ENCODE results near the gene RASGRP1.

The RASGRP1 gene

DNA sequence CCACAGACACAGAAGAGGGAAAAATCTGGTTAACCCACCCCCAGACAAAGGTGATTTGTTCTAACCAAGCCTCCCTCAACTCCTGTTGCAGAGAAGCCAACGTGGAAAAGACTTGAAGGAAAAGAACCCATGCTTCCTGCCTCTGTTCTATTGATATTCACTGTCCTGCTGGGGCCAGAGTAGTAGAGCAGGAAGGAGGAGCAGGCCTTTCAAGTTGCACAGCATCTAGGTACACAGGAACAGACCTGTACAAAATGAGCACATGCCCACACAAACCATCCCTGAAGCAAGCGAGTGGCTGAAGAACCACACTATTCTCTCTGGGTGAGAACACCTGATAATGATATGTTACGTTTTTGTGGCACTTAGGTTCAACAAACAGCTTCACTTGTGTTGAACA is 29.9 kb downstream of the RASGRP1 start:
- no peak for DNase-seq (ENCODE audit: low read depth)
- no peaks in the 10 kb centered on the region for H3K27me3 ChIP-seq (replicated peaks; ENCODE audit: control insufficient read depth, insufficient read depth, low read length)

GRCh38 chr15:38533926-38534325 is 30.7 kb downstream of the RASGRP1 start:
- Histone ChIP-seq H3K9me3 (ENCODE audit: control insufficient read depth, low read length) (no peaks in the 10 kb centered on the region), H3K4me1 (ENCODE audit: control insufficient read depth, insufficient read depth, low read length) (peaks cover 40% of the 10 kb centered on the region), H3K9ac (ENCODE audit: low read length) (no peak overlapping the region), H3K4me3 (ENCODE audit: low read length) (no peak overlapping the region), H3K27me3 (replicated peaks; ENCODE audit: control insufficient read depth, insufficient read depth, low read length) (no peaks in the 10 kb centered on the region), H3K36me3 (ENCODE audit: control insufficient read depth, insufficient read depth, low read length, severe bottlenecking) (no peaks in the 10 kb centered on the region)
- no peak for DNase-seq (ENCODE audit: low read depth)

More for the DNA sequence above, 29.9 kb downstream of the RASGRP1 start:
- Histone ChIP-seq H3K4me1 (ENCODE audit: control insufficient read depth, insufficient read depth, low read length) (peaks cover 37% of the 10 kb centered on the region), H3K36me3 (ENCODE audit: control insufficient read depth, insufficient read depth, low read length, severe bottlenecking) (no peaks in the 10 kb centered on the region), H3K4me3 (ENCODE audit: low read length) (no peak overlapping the region), H3K9ac (ENCODE audit: low read length) (no peak overlapping the region), H3K9me3 (ENCODE audit: control insufficient read depth, low read length) (no peaks in the 10 kb centered on the region)

DNA sequence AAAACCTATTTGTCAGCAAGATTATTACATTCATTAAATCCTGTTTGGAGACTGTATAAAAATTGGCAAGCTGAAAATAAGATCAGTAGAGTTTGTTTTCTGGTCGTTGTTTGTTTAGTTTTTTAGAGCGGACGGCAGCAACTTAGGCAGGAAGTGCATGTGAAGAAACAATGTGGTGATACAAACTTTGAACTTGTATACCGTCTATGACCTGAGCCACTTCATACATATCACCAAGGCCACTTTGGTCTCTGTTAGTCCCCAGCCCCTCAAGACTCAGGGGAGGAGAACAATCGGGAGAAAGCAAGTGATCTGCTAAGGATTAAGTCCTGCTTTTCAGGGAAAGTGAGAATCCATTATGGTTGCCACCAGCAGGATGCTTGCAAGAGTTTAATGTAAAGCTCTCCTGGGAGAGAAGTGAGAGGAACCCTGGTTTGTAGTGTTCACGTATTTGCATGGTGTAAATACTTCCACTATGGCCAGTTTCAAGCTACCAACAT is 31.1 kb downstream of the RASGRP1 start:
- Histone ChIP-seq H3K4me1 (ENCODE audit: control insufficient read depth, insufficient read depth, low read length) (peaks cover 44% of the 10 kb centered on the region), H3K36me3 (ENCODE audit: control insufficient read depth, insufficient read depth, low read length, severe bottlenecking) (no peaks in the 10 kb centered on the region), H3K9ac (ENCODE audit: low read length) (no peak overlapping the region), H3K9me3 (ENCODE audit: control insufficient read depth, low read length) (no peaks in the 10 kb centered on the region), H3K27me3 (replicated peaks; ENCODE audit: control insufficient read depth, insufficient read depth, low read length) (no peaks in the 10 kb centered on the region), H3K4me3 (ENCODE audit: low read length) (no peak overlapping the region)
- DNase-seq (ENCODE audit: low read depth): no peak

- Histone ChIP-seq H3K9ac (ENCODE audit: low read length) (no peak overlapping the region), H3K36me3 (ENCODE audit: control insufficient read depth, insufficient read depth, low read length, severe bottlenecking) (no peaks in the 10 kb centered on the region), H3K27me3 (replicated peaks; ENCODE audit: control insufficient read depth, insufficient read depth, low read length) (no peaks in the 10 kb centered on the region), H3K9me3 (ENCODE audit: control insufficient read depth, low read length) (no peaks in the 10 kb centered on the region), H3K4me3 (ENCODE audit: low read length) (no peak overlapping the region), H3K4me1 (ENCODE audit: control insufficient read depth, insufficient read depth, low read length) (peaks cover 44% of the 10 kb centered on the region)
- no peak for DNase-seq (ENCODE audit: low read depth)
Measured at GRCh38 chr15:38532728-38533127, 31.9 kb downstream of the RASGRP1 start.

GRCh38 chr15:38531509-38531908 is 33.1 kb downstream of the RASGRP1 start:
- Histone ChIP-seq H3K4me1 (ENCODE audit: control insufficient read depth, insufficient read depth, low read length) (peaks cover 39% of the 10 kb centered on the region), H3K4me3 (ENCODE audit: low read length) (no peak overlapping the region), H3K9me3 (ENCODE audit: control insufficient read depth, low read length) (no peaks in the 10 kb centered on the region), H3K36me3 (ENCODE audit: control insufficient read depth, insufficient read depth, low read length, severe bottlenecking) (no peaks in the 10 kb centered on the region), H3K9ac (ENCODE audit: low read length) (no peak overlapping the region), H3K27me3 (replicated peaks; ENCODE audit: control insufficient read depth, insufficient read depth, low read length) (no peaks in the 10 kb centered on the region)
- peak; percentile 56 for DNase-seq (ENCODE audit: low read depth)

- DNase-seq (ENCODE audit: low read depth): no peak
- Histone ChIP-seq H3K4me3 (ENCODE audit: low read length) (peak overlapping the region; percentile 12), H3K36me3 (ENCODE audit: control insufficient read depth, insufficient read depth, low read length, severe bottlenecking) (no peaks in the 10 kb centered on the region), H3K9me3 (ENCODE audit: control insufficient read depth, low read length) (no peaks in the 10 kb centered on the region), H3K27me3 (replicated peaks; ENCODE audit: control insufficient read depth, insufficient read depth, low read length) (no peaks in the 10 kb centered on the region), H3K4me1 (ENCODE audit: control insufficient read depth, insufficient read depth, low read length) (peaks cover 26% of the 10 kb centered on the region), H3K9ac (ENCODE audit: low read length) (no peak overlapping the region)
Measured at GRCh38 chr15:38530113-38530512, 34.5 kb downstream of the RASGRP1 start.

DNA sequence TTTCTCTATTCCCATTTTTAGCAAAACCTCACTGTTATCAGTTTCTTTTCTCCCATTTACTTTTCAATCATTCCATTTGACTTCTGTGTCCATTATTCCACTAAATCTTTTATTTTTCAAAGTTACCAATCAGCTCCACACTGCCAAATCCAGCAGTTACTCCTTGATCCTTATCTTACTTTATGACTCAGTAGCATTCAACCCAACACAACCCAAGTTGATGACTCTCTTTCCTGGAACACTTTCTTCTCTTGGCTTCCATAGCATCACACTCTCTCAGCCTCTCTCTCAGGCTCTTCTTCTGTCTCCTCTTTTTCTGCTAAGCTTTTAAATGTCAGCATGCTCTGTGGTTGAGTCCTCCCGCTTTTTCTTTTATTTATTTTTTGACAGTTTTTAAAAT is 36.3 kb downstream of the RASGRP1 start:
- Histone ChIP-seq H3K27me3 (replicated peaks; ENCODE audit: control insufficient read depth, insufficient read depth, low read length) (no peaks in the 10 kb centered on the region), H3K9ac (ENCODE audit: low read length) (no peak overlapping the region), H3K4me3 (ENCODE audit: low read length) (no peak overlapping the region), H3K4me1 (ENCODE audit: control insufficient read depth, insufficient read depth, low read length) (peaks cover 22% of the 10 kb centered on the region), H3K9me3 (ENCODE audit: control insufficient read depth, low read length) (no peaks in the 10 kb centered on the region), H3K36me3 (ENCODE audit: control insufficient read depth, insufficient read depth, low read length, severe bottlenecking) (no peaks in the 10 kb centered on the region)
- peak; percentile 61 for DNase-seq (ENCODE audit: low read depth)

DNA sequence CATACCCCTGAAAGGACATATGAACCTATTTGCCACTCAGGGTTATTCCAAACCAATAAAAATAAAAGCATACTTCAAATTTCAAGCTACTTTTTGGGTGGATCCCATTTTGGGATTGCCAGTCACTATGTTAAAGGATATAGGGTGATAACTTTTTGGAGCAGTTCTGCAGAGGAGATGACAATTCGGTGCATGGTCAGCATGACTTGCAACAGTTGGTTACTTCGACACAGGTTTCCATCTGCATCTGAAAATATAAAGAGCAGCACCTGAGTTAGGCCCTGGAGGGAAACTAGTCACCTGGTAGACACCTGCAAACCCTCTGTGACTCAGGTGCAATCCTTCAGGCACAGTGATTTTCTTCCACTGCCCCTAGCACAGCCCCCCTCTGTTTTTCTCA is 38.5 kb downstream of the RASGRP1 start:
- no peak overlapping the region for H3K4me3 ChIP-seq (ENCODE audit: low read length)
- H3K9me3 ChIP-seq (ENCODE audit: control insufficient read depth, low read length): no peaks in the 10 kb centered on the region
- no peaks in the 10 kb centered on the region for H3K36me3 ChIP-seq (ENCODE audit: control insufficient read depth, insufficient read depth, low read length, severe bottlenecking)
- H3K27me3 ChIP-seq (replicated peaks; ENCODE audit: control insufficient read depth, insufficient read depth, low read length): no peaks in the 10 kb centered on the region
- peaks cover 22% of the 10 kb centered on the region for H3K4me1 ChIP-seq (ENCODE audit: control insufficient read depth, insufficient read depth, low read length)
- H3K9ac ChIP-seq (ENCODE audit: low read length): no peak overlapping the region
- DNase-seq (ENCODE audit: low read depth): no peak

- H3K9me3 ChIP-seq (ENCODE audit: control insufficient read depth, low read length): no peaks in the 10 kb centered on the region
- no peak overlapping the region for H3K9ac ChIP-seq (ENCODE audit: low read length)
- peaks cover 15% of the 10 kb centered on the region for H3K4me1 ChIP-seq (ENCODE audit: control insufficient read depth, insufficient read depth, low read length)
- H3K27me3 ChIP-seq (replicated peaks; ENCODE audit: control insufficient read depth, insufficient read depth, low read length): no peaks in the 10 kb centered on the region
- DNase-seq (ENCODE audit: low read depth): no peak
- no peak overlapping the region for H3K4me3 ChIP-seq (ENCODE audit: low read length)
- no peaks in the 10 kb centered on the region for H3K36me3 ChIP-seq (ENCODE audit: control insufficient read depth, insufficient read depth, low read length, severe bottlenecking)
Measured at GRCh38 chr15:38525489-38525888, 39.1 kb downstream of the RASGRP1 start.

GRCh38 chr15:38524156-38524555 is 40.5 kb downstream of the RASGRP1 start:
- no peak for DNase-seq (ENCODE audit: low read depth)
- H3K4me3 ChIP-seq (ENCODE audit: low read length): no peak overlapping the region
- no peaks in the 10 kb centered on the region for H3K27me3 ChIP-seq (replicated peaks; ENCODE audit: control insufficient read depth, insufficient read depth, low read length)
- no peaks in the 10 kb centered on the region for H3K9me3 ChIP-seq (ENCODE audit: control insufficient read depth, low read length)
- peaks cover 4% of the 10 kb centered on the region for H3K4me1 ChIP-seq (ENCODE audit: control insufficient read depth, insufficient read depth, low read length)
- no peak overlapping the region for H3K9ac ChIP-seq (ENCODE audit: low read length)
- no peaks in the 10 kb centered on the region for H3K36me3 ChIP-seq (ENCODE audit: control insufficient read depth, insufficient read depth, low read length, severe bottlenecking)

- H3K4me1 ChIP-seq (ENCODE audit: control insufficient read depth, insufficient read depth, low read length): no peaks in the 10 kb centered on the region
- no peak overlapping the region for H3K4me3 ChIP-seq (ENCODE audit: low read length)
- no peak overlapping the region for H3K9ac ChIP-seq (ENCODE audit: low read length)
- no peaks in the 10 kb centered on the region for H3K27me3 ChIP-seq (replicated peaks; ENCODE audit: control insufficient read depth, insufficient read depth, low read length)
- no peaks in the 10 kb centered on the region for H3K36me3 ChIP-seq (ENCODE audit: control insufficient read depth, insufficient read depth, low read length, severe bottlenecking)
- no peaks in the 10 kb centered on the region for H3K9me3 ChIP-seq (ENCODE audit: control insufficient read depth, low read length)
- DNase-seq (ENCODE audit: low read depth): no peak
Measured at GRCh38 chr15:38522922-38523321, 41.7 kb downstream of the RASGRP1 start.

DNA sequence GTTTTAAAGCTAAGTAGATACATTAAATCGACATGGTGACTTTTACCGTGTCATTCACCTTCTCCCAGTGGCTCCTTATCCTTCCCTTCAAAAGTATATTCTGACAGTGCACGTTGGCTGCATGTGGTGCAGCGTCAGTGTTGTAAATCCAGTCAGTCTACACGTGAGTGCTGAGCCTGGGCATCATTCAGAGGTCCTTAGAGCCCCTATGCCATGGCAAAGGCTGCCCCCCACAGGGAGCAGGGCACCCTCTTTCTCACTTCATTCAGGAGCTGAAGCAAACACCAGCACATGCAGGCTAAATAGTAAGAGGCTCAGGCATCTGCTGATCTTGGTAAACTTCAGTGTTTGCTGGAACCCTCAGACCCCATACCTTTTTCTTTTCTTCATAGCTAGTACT is 43.3 kb downstream of the RASGRP1 start:
- Histone ChIP-seq H3K27me3 (replicated peaks; ENCODE audit: control insufficient read depth, insufficient read depth, low read length) (no peaks in the 10 kb centered on the region), H3K4me1 (ENCODE audit: control insufficient read depth, insufficient read depth, low read length) (peaks cover 10% of the 10 kb centered on the region), H3K36me3 (ENCODE audit: control insufficient read depth, insufficient read depth, low read length, severe bottlenecking) (no peaks in the 10 kb centered on the region), H3K9me3 (ENCODE audit: control insufficient read depth, low read length) (no peaks in the 10 kb centered on the region), H3K9ac (ENCODE audit: low read length) (no peak overlapping the region), H3K4me3 (ENCODE audit: low read length) (no peak overlapping the region)
- no peak for DNase-seq (ENCODE audit: low read depth)
